ENCODE results near the gene MAPRE2. TPM values are rescaled to one million over a fixed set of nuclear protein-coding genes. Genes with fewer than 3 reads are reported as not detected.

Gene MAPRE2
- total RNA-seq = 10 to 100 TPM; 32.8 to 44.4 TPM

GRCh38 chr18:35040988-35041814 is at the start of gene MAPRE2:
TSS of gene MAPRE2 (plus strand) at chr18:35041413. CDS start at chr18:35041540, 127 bp downstream.
- Mint-ChIP-seq H3K36me3 (no peaks in the 10 kb centered on the region), H3K27me3 (no peaks in the 10 kb centered on the region), H3K4me1 (ENCODE audit: low read depth in 2 of 2) (peaks cover 78 to 88% of the 10 kb centered on the region in 2 donors), H3K4me3 (peak within 1 kb of the TSS; percentile 96), H3K27ac (peak within 1 kb of the TSS; percentile 88 to 98), H3K9me3 (no peaks in the 10 kb centered on the region)
- ATAC-seq (peak; percentile 93 to 95), DNase-seq (ENCODE audit: low spot score) (peak; percentile 100)

- H3K27me3 Mint-ChIP-seq = no peaks in the 10 kb centered on the region
- peaks cover 8 to 9% of the 10 kb centered on the region in 2 donors for H3K4me1 Mint-ChIP-seq (ENCODE audit: low read depth in 2 of 2)
- DNase-seq (ENCODE audit: low spot score) (no peak), ATAC-seq (no peak)
- no peaks in the 10 kb centered on the region for H3K36me3 Mint-ChIP-seq
- H3K27ac Mint-ChIP-seq = no peak overlapping the region
- H3K4me3 Mint-ChIP-seq = no peak overlapping the region
- H3K9me3 Mint-ChIP-seq = no peaks in the 10 kb centered on the region
Observed at GRCh38 chr18:34991561-34991960, 49.7 kb upstream of the MAPRE2 start.

GRCh38 chr18:34993289-34993688 is 47.9 kb upstream of the MAPRE2 start:
- H3K27me3 Mint-ChIP-seq = no peaks in the 10 kb centered on the region
- no peaks in the 10 kb centered on the region for H3K36me3 Mint-ChIP-seq
- H3K4me1 Mint-ChIP-seq (ENCODE audit: low read depth in 2 of 2) = peaks cover 8% of the 10 kb centered on the region in 2 donors
- DNase-seq (ENCODE audit: low spot score) (no peak), ATAC-seq (peak in 1 of 2 donors; percentile 43)
- H3K4me3 Mint-ChIP-seq = no peak overlapping the region
- H3K9me3 Mint-ChIP-seq = no peaks in the 10 kb centered on the region
- no peak overlapping the region for H3K27ac Mint-ChIP-seq

GRCh38 chr18:34995746-34996145 is 45.5 kb upstream of the MAPRE2 start:
- ATAC-seq = no peak
- H3K9me3 Mint-ChIP-seq = no peaks in the 10 kb centered on the region
- DNase-seq (ENCODE audit: low spot score) = no peak
- no peaks in the 10 kb centered on the region for H3K27me3 Mint-ChIP-seq
- no peaks in the 10 kb centered on the region for H3K36me3 Mint-ChIP-seq
- H3K4me1 Mint-ChIP-seq (ENCODE audit: low read depth in 2 of 2) = peaks cover 7 to 8% of the 10 kb centered on the region in 2 donors
- no peak overlapping the region for H3K4me3 Mint-ChIP-seq
- H3K27ac Mint-ChIP-seq = no peak overlapping the region

GRCh38 chr18:34998661-34999060 is 42.6 kb upstream of the MAPRE2 start:
- no peak for DNase-seq (ENCODE audit: low spot score)
- Mint-ChIP-seq H3K27ac (no peak overlapping the region), H3K4me3 (no peak overlapping the region), H3K36me3 (no peaks in the 10 kb centered on the region), H3K4me1 (ENCODE audit: low read depth in 2 of 2) (peaks cover 2% of the 10 kb centered on the region in 2 donors), H3K27me3 (no peaks in the 10 kb centered on the region), H3K9me3 (no peaks in the 10 kb centered on the region)
- no peak for ATAC-seq

- Mint-ChIP-seq H3K9me3 (no peaks in the 10 kb centered on the region), H3K27me3 (no peaks in the 10 kb centered on the region), H3K36me3 (no peaks in the 10 kb centered on the region), H3K4me3 (no peak overlapping the region), H3K4me1 (ENCODE audit: low read depth in 2 of 2) (peaks cover 0 to 2% of the 10 kb centered on the region in 2 donors), H3K27ac (no peak overlapping the region)
- DNase-seq (ENCODE audit: low spot score) (no peak), ATAC-seq (no peak)
Observed at GRCh38 chr18:34999756-35000289, 41.4 kb upstream of the MAPRE2 start.

- Mint-ChIP-seq H3K9me3 (no peaks in the 10 kb centered on the region), H3K4me1 (ENCODE audit: low read depth in 2 of 2) (peaks cover 0 to 2% of the 10 kb centered on the region in 2 donors), H3K4me3 (no peak overlapping the region), H3K27ac (no peak overlapping the region), H3K27me3 (no peaks in the 10 kb centered on the region), H3K36me3 (no peaks in the 10 kb centered on the region)
- DNase-seq (ENCODE audit: low spot score) = no peak
- ATAC-seq = no peak
Observed at GRCh38 chr18:35000457-35000856, 40.8 kb upstream of the MAPRE2 start.

- Mint-ChIP-seq H3K4me1 (ENCODE audit: low read depth in 2 of 2) (peaks cover 0 to 2% of the 10 kb centered on the region in 2 donors), H3K9me3 (no peaks in the 10 kb centered on the region), H3K27ac (no peak overlapping the region), H3K4me3 (no peak overlapping the region), H3K27me3 (no peaks in the 10 kb centered on the region), H3K36me3 (no peaks in the 10 kb centered on the region)
- no peak for DNase-seq (ENCODE audit: low spot score)
- ATAC-seq = no peak
Observed at GRCh38 chr18:35002120-35002519, 39.1 kb upstream of the MAPRE2 start.

GRCh38 chr18:35005963-35006577 is 35.1 kb upstream of the MAPRE2 start:
- Mint-ChIP-seq H3K4me3 (no peak overlapping the region), H3K27ac (no peak overlapping the region), H3K9me3 (no peaks in the 10 kb centered on the region), H3K27me3 (no peaks in the 10 kb centered on the region), H3K4me1 (ENCODE audit: low read depth in 2 of 2) (no peaks in the 10 kb centered on the region), H3K36me3 (no peaks in the 10 kb centered on the region)
- DNase-seq (ENCODE audit: low spot score) (no peak), ATAC-seq (peak; percentile 62 to 73)

GRCh38 chr18:35010156-35010555 is 31.1 kb upstream of the MAPRE2 start:
- Mint-ChIP-seq H3K36me3 (no peaks in the 10 kb centered on the region), H3K27ac (no peak overlapping the region), H3K27me3 (no peaks in the 10 kb centered on the region), H3K9me3 (no peaks in the 10 kb centered on the region), H3K4me3 (no peak overlapping the region), H3K4me1 (ENCODE audit: low read depth in 2 of 2) (no peaks in the 10 kb centered on the region)
- ATAC-seq (no peak), DNase-seq (ENCODE audit: low spot score) (no peak)

GRCh38 chr18:35010993-35011392 is 30.2 kb upstream of the MAPRE2 start:
- ATAC-seq = no peak

GRCh38 chr18:35019933-35020332 is 21.3 kb upstream of the MAPRE2 start:
- H3K4me1 Mint-ChIP-seq (ENCODE audit: low read depth in 2 of 2) = peaks cover 0 to 6% of the 10 kb centered on the region in 2 donors
- ATAC-seq (no peak), DNase-seq (ENCODE audit: low spot score) (no peak)
- H3K27ac Mint-ChIP-seq = no peak overlapping the region
- no peak overlapping the region for H3K4me3 Mint-ChIP-seq
- no peaks in the 10 kb centered on the region for H3K36me3 Mint-ChIP-seq
- H3K27me3 Mint-ChIP-seq = no peaks in the 10 kb centered on the region
- no peaks in the 10 kb centered on the region for H3K9me3 Mint-ChIP-seq

More at GRCh38 chr18:35010993-35011392, 30.2 kb upstream of the MAPRE2 start:
- no peak for DNase-seq (ENCODE audit: low spot score)
- H3K27ac Mint-ChIP-seq = no peak overlapping the region
- H3K9me3 Mint-ChIP-seq = no peaks in the 10 kb centered on the region
- no peaks in the 10 kb centered on the region for H3K4me1 Mint-ChIP-seq (ENCODE audit: low read depth in 2 of 2)
- H3K4me3 Mint-ChIP-seq = no peak overlapping the region
- H3K36me3 Mint-ChIP-seq = no peaks in the 10 kb centered on the region
- H3K27me3 Mint-ChIP-seq = no peaks in the 10 kb centered on the region

- DNase-seq (ENCODE audit: low spot score) = no peak
- Mint-ChIP-seq H3K9me3 (no peaks in the 10 kb centered on the region), H3K36me3 (no peaks in the 10 kb centered on the region), H3K27ac (no peak overlapping the region), H3K4me3 (no peak overlapping the region), H3K4me1 (ENCODE audit: low read depth in 2 of 2) (peaks cover 5 to 11% of the 10 kb centered on the region in 2 donors), H3K27me3 (no peaks in the 10 kb centered on the region)
- ATAC-seq = no peak
Observed at GRCh38 chr18:35022426-35023001, 18.7 kb upstream of the MAPRE2 start.

- Mint-ChIP-seq H3K4me1 (ENCODE audit: low read depth in 2 of 2) (peaks cover 6 to 9% of the 10 kb centered on the region in 2 donors), H3K36me3 (no peaks in the 10 kb centered on the region), H3K27me3 (no peaks in the 10 kb centered on the region), H3K9me3 (no peaks in the 10 kb centered on the region), H3K4me3 (no peak overlapping the region), H3K27ac (no peak overlapping the region)
- DNase-seq (ENCODE audit: low spot score) = no peak
- ATAC-seq = no peak
Observed at GRCh38 chr18:35024196-35024595, 17.0 kb upstream of the MAPRE2 start.
